HepG2 (cell line): ENCODE measurements around the gene RIMKLB. TPM values are rescaled to one million over a fixed set of nuclear protein-coding genes. Genes with fewer than 3 reads are reported as not detected.
"Not testable (repeated sequence)": the region's sequence is repeated elsewhere in the genome, so short reads cannot be mapped to it uniquely, and the experiment has no call there.

ENCODE experiments used
- ATAC-seq: fragments of 200-7000 bp; cut with Tn5 transposase; 3 replicates; pipeline ENCODE4 v1.9.1; 2020; ENCODE audit warnings: mild to moderate bottlenecking, moderate library complexity
- BruUV-seq: library from RNA; stranded (reverse); fragments of 400-500 nt; replicated peaks from 2 replicates; lab custom pipeline; 2021; lab: Mats Ljungman, UMichigan
- CTCF ChIA-PET: fragments of 300-600 bp; formaldehyde crosslinking; extraction: SDS; loops from one replicate; lab custom pipeline; 2021; ENCODE audit warnings: low total read pairs, inconsistent platforms, low intra/inter-chr PET ratio; lab: Yijun Ruan, JAX
- POLR2A ChIA-PET: fragments of 350-600 bp; sonication (Branson Sonifier 250); formaldehyde crosslinking; loops from one replicate; lab custom pipeline; 2020; ENCODE audit warnings: antibody characterized with exemption, inconsistent platforms; lab: Yijun Ruan, JAX
- DNase-seq: peaks from one replicate; pipeline ENCODE4 v3.0.0-alpha.2; 2015; ENCODE audit warnings: low spot score
- FAIRE-seq: peaks from 3 replicates; lab custom pipeline; 2011; peaks lifted over from hg19 to GRCh38; lab: Jason Lieb, UNC
- H2AFZ ChIP-seq: one replicate; pipeline ENCODE4 v1.6.1; 2011; ENCODE audit warnings: low read length, inconsistent platforms
- H3K27ac ChIP-seq: fragments of 300-600 bp; 3 replicates; pipeline ENCODE4 v1.8.0; 2011; ENCODE audit warnings: mixed run types, mild to moderate bottlenecking, mixed read lengths, low read length, inconsistent platforms; ENCODE audit not compliant: insufficient read depth; ENCODE audit errors: extremely low read length
- H3K27me3 ChIP-seq, 2 experiments: fragments of 200-600 bp in 1 of 2; 2 replicates in 1 of 2; 3 replicates in 1 of 2; pipeline versions ENCODE4 v1.6.0 to v1.8.0; 2011; ENCODE audit warnings: low read length in 2 of 2, mild to moderate bottlenecking in 2 of 2, moderate library complexity in 2 of 2, inconsistent platforms in 1 of 2; ENCODE audit not compliant: insufficient read depth in 2 of 2, control insufficient read depth in 1 of 2
- H3K36me3 ChIP-seq, 2 experiments: fragments of 200-600 bp in 1 of 2; replicated peaks in 1 of 2; 2 replicates in 1 of 2; 3 replicates in 1 of 2; pipeline versions ENCODE4 v1.5.1 to v1.8.0; 2011; ENCODE audit warnings: low read length in 2 of 2, inconsistent platforms in 1 of 2; ENCODE audit not compliant: insufficient read depth in 2 of 2, control insufficient read depth in 1 of 2
- H3K4me1 ChIP-seq: 2 replicates; pipeline ENCODE4 v1.5.1; 2012; ENCODE audit warnings: low read length, inconsistent platforms; ENCODE audit not compliant: insufficient read depth
- H3K4me2 ChIP-seq: 2 replicates; pipeline ENCODE4 v1.6.0; 2011; ENCODE audit warnings: low read depth, low read length, inconsistent platforms
- H3K4me3 ChIP-seq, 3 experiments: fragments of 200-600 bp in 1 of 3; sonication (generic), shearing (Covaris generic) in 1 of 3; replicated peaks in 1 of 3; 2 replicates each; pipeline ENCODE4 v1.5.1; 2011 to 2016; ENCODE audit warnings: low read length in 3 of 3, inconsistent platforms in 2 of 3, low read depth in 2 of 3, mild to moderate bottlenecking in 2 of 3, control low read depth in 1 of 3, mixed read lengths in 1 of 3; ENCODE audit not compliant: insufficient read depth in 1 of 3
- H3K79me2 ChIP-seq: one replicate; pipeline ENCODE4 v1.6.1; 2011; ENCODE audit warnings: low read length, inconsistent platforms; ENCODE audit not compliant: insufficient read depth
- H3K9ac ChIP-seq: 2 replicates; pipeline ENCODE4 v1.6.0; 2011; ENCODE audit warnings: mild to moderate bottlenecking, low read depth, low read length, inconsistent platforms; ENCODE audit not compliant: insufficient read depth
- H3K9me3 ChIP-seq: 2 replicates; pipeline ENCODE4 v1.5.1; 2012; ENCODE audit warnings: mild to moderate bottlenecking, low read length
- H4K20me1 ChIP-seq: 2 replicates; pipeline ENCODE4 v1.6.0; 2011; ENCODE audit warnings: inconsistent platforms, mild to moderate bottlenecking, low read length, moderate library complexity; ENCODE audit not compliant: insufficient read depth
- ATF6 ChIP-seq: sonication (generic); formaldehyde crosslinking; conservative IDR thresholded peaks from 2 replicates; pipeline ENCODE4 v1.4.0; 2020; ENCODE audit warnings: missing genetic modification reagents
- MNT ChIP-seq: fragments of 450-650 bp; IDR thresholded peaks from 2 replicates; pipeline ENCODE4 v1.6.1; 2016
- WGBS: methylation state at CpG from one replicate; pipeline ENCODE4 v1.1.6; 2017; ENCODE audit warnings: low lambda C conversion rate; 5-methylcytosine and 5-hydroxymethylcytosine counted together
- in situ Hi-C: cut with HindIII; loops from 2 replicates; pipeline ENCODE4 v1.10.0; 2017; ENCODE audit warnings: low pct_unique_long_range_greater_than_20kb; ENCODE audit not compliant: extremely low pct_ligation_motif_present
- intact Hi-C: fragments of 100-400 bp; cut with micrococcal nuclease; formaldehyde crosslinking; loops from one replicate; pipeline ENCODE4 v1.10.0; 2022; ENCODE audit not compliant: unreplicated experiment
- polyA plus RNA-seq, 8 experiments: library from polyadenylated mRNA; depleted of rRNA in 3 of 8; stranded (reverse) in 7 of 8; unstranded in 1 of 8; fragments of >200 nt; fragmentation: Illumina TruSeq in 4 of 8; extraction: Trizol in 4 of 8; gene quantifications; 2 replicates each; pipeline versions ENCODE4 v1.2.1 to v1.2.3, GENCODE V29; 2011 to 2016; ENCODE audit warnings: low read depth in 4 of 8, missing spikeins in 1 of 8, mixed read lengths in 1 of 8; ENCODE audit not compliant: insufficient read depth in 1 of 8
- total RNA-seq, 5 experiments: library from RNA; depleted of rRNA; stranded (reverse); fragments of >200 nt; fragmentation: Illumina TruSeq; extraction: Trizol; gene quantifications; 2 replicates each; pipeline ENCODE4 v1.2.3, GENCODE V29; 2016; ENCODE audit warnings: low read depth in 1 of 5
- TF ChIP-seq, protein P1 (sequence below): sonication (generic); formaldehyde crosslinking; IDR thresholded peaks from 2 replicates; pipeline ENCODE4 v1.4.0; 2020; ENCODE audit warnings: missing genetic modification reagents, borderline replicate concordance

Gene RIMKLB
- total and polyA plus RNA-seq, 2 of the 13 experiments (the other 11 are each of a cell fraction or from before 2014, with no cell fraction given): 0.33 to 0.40 TPM

DNA sequence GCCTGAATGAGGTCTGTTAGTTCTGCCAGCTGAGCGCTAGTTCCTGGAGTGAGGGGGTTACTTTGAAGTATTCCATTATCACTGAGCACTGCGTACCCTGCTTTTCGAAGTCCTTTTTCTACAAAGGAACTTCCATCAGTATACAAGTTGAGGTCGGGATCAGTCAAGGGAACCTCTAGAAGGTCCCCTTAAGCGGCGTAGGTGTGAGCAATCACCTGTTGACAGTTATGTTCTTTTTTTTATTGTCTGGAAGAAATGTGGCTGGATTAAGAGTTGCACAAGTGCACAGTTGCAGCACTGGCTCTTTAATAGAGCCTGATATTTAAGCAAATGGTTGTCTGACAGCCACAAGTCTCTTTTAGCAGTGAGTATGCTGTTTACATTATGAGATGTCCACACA is 64.9 kb downstream of the RIMKLB start:
- H3K9ac ChIP-seq, H3K4me3 ChIP-seq, H3K79me2 ChIP-seq, H4K20me1 ChIP-seq, FAIRE-seq, CTCF ChIA-PET, H2AFZ ChIP-seq, H3K27me3 ChIP-seq, H3K27ac ChIP-seq, BruUV-seq, ATAC-seq, in situ Hi-C loops, H3K36me3 ChIP-seq, POLR2A ChIA-PET, H3K4me1 ChIP-seq, H3K4me2 ChIP-seq, intact Hi-C loops, DNase-seq, H3K9me3 ChIP-seq: not testable (repeated sequence)
- WGBS: 58% methylated on average over 6 of the region's 6 CpGs

GRCh38 chr12:8766121-8766520 is 68.3 kb downstream of the RIMKLB start:
- H3K27me3 ChIP-seq, POLR2A ChIA-PET, H2AFZ ChIP-seq, H3K9ac ChIP-seq, H3K4me2 ChIP-seq, FAIRE-seq, in situ Hi-C loops, H3K9me3 ChIP-seq, H3K36me3 ChIP-seq, ATAC-seq, H3K27ac ChIP-seq, H3K79me2 ChIP-seq, H4K20me1 ChIP-seq, intact Hi-C loops, H3K4me1 ChIP-seq, BruUV-seq, CTCF ChIA-PET, H3K4me3 ChIP-seq, DNase-seq: not testable (repeated sequence)
- whole genome bisulfite sequencing: 34% methylated on average over 8 of the region's 8 CpGs

- ATAC-seq (no peak), DNase-seq (no peak), FAIRE-seq (no peak)
- H2AFZ ChIP-seq: no peak overlapping the region
- no peak overlapping the region for H3K27ac ChIP-seq
- H4K20me1 ChIP-seq: no peaks in the 10 kb centered on the region
- no peak overlapping the region for H3K4me2 ChIP-seq
- ChIA-PET POLR2A (no interaction called here), CTCF (no interaction called here)
- BruUV-seq: no TSS peak
- no peaks in the 10 kb centered on the region for H3K79me2 ChIP-seq
- in situ Hi-C loops (no loop called here), intact Hi-C loops (no loop called here)
- H3K36me3 ChIP-seq: no peaks in the 10 kb centered on the region
- H3K27me3 ChIP-seq: peaks cover 0 to 4% of the 10 kb centered on the region in 2 experiments; a peak in 1 of 5 replicates
- TF ChIP-seq, protein P1, sequence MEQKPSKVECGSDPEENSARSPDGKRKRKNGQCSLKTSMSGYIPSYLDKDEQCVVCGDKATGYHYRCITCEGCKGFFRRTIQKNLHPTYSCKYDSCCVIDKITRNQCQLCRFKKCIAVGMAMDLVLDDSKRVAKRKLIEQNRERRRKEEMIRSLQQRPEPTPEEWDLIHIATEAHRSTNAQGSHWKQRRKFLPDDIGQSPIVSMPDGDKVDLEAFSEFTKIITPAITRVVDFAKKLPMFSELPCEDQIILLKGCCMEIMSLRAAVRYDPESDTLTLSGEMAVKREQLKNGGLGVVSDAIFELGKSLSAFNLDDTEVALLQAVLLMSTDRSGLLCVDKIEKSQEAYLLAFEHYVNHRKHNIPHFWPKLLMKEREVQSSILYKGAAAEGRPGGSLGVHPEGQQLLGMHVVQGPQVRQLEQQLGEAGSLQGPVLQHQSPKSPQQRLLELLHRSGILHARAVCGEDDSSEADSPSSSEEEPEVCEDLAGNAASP (CRISPR knock-in tag): no peak
- TF ChIP-seq MNT (peak; percentile 94), ATF6 (CRISPR knock-in tag) (no peak)
- H3K9ac ChIP-seq: no peak overlapping the region
- H3K4me3 ChIP-seq: no peak overlapping the region
- no peaks in the 10 kb centered on the region for H3K4me1 ChIP-seq
- H3K9me3 ChIP-seq: no peaks in the 10 kb centered on the region
- 36% methylated on average over 2 of the region's 2 CpGs for WGBS
Observed at GRCh38 chr12:8770499-8770898, 72.7 kb downstream of the RIMKLB start.
